Spleen (tissue), 11 donors: Measurements from ENCODE around the gene KIF17. TPM values are rescaled to one million over a fixed set of nuclear protein-coding genes. Genes with fewer than 3 reads are reported as not detected.

Experiments
- DNase-seq: peaks from one replicate; pipeline ENCODE4 v3.0.0-alpha.2; 2020
- H3K27ac ChIP-seq, 8 donors: fragments of 200-600 bp; sonication (generic) in 7 of 8; 1 replicate in 4 of 8; 2 replicates in 4 of 8; pipeline versions ENCODE4 v1.5.0 to v1.8.0; 2016 to 2021; ENCODE audit warnings: inconsistent platforms in 4 of 8, mild to moderate bottlenecking in 4 of 8, moderate library complexity in 1 of 8
- H3K27me3 ChIP-seq, 7 donors: fragments of 200-600 bp; sonication (generic) in 6 of 7; replicated peaks in 1 of 7; 1 replicate in 4 of 7; 2 replicates in 3 of 7; pipeline versions ENCODE4 v1.5.0 to v1.8.0; 2016 to 2021; ENCODE audit warnings: inconsistent platforms in 3 of 7, mild to moderate bottlenecking in 1 of 7
- H3K36me3 ChIP-seq, 6 donors: fragments of 200-600 bp; sonication (generic) in 5 of 6; 1 replicate in 4 of 6; 2 replicates in 2 of 6; pipeline versions ENCODE4 v1.5.0 to v1.8.0; 2016 to 2021; ENCODE audit warnings: inconsistent platforms in 2 of 6
- H3K4me1 ChIP-seq, 6 donors: fragments of 200-600 bp; sonication (generic) in 5 of 6; 1 replicate in 3 of 6; 2 replicates in 3 of 6; pipeline versions ENCODE4 v1.5.0 to v1.8.0; 2016 to 2021; ENCODE audit warnings: inconsistent platforms in 3 of 6
- H3K4me3 ChIP-seq, 8 donors: fragments of 200-600 bp; sonication (generic) in 7 of 8; 1 replicate in 4 of 8; 2 replicates in 4 of 8; pipeline versions ENCODE4 v1.5.0 to v1.8.0; 2016 to 2021; ENCODE audit warnings: inconsistent platforms in 4 of 8, mild to moderate bottlenecking in 4 of 8, moderate library complexity in 2 of 8
- H3K9me3 ChIP-seq, 8 donors: fragments of 200-600 bp; sonication (generic) in 7 of 8; 1 replicate in 4 of 8; 2 replicates in 4 of 8; pipeline versions ENCODE4 v1.5.0 to v1.8.0; 2016 to 2021; ENCODE audit warnings: inconsistent platforms in 4 of 8
- POLR2A ChIP-seq, 3 donors: fragments of 450-650 bp; IDR thresholded peaks; one replicate each; pipeline ENCODE4 v1.5.1; 2017; ENCODE audit warnings: antibody characterized with exemption in 3 of 3, mild to moderate bottlenecking in 1 of 3
- POLR2AphosphoS5 ChIP-seq, 3 donors: sonication (generic); formaldehyde crosslinking; IDR thresholded peaks; one replicate each; pipeline ENCODE4 v1.5.1; 2017; ENCODE audit warnings: antibody characterized with exemption in 3 of 3
- WGBS, 5 donors: extraction: QIAGEN DNeasy Blood & Tissue Kit in 3 of 5; methylation state at CpG; one replicate each; pipeline versions ENCODE4 v1.1.5 to v1.1.7; 2013 to 2018; 5-methylcytosine and 5-hydroxymethylcytosine counted together
- intact Hi-C: fragments of 100-400 bp; cut with DNase I; formaldehyde crosslinking; loops from one replicate; pipeline ENCODE4 v1.15.0; 2023; ENCODE audit warnings: low total_unique reads
- polyA plus RNA-seq, 3 donors: library from polyadenylated mRNA; stranded (reverse); fragments of 200-250 nt; gene quantifications; one replicate each; pipeline ENCODE4 v1.2.1, GENCODE V29; 2013
- total RNA-seq, 7 donors: library from RNA; depleted of rRNA in 3 of 7; stranded (reverse); fragments of >200 nt in 3 of 7; fragmentation: NEBNext Ultra II Directional in 4 of 7; extraction: Animal tissue kit (Norgen Biotek cat#: 25700) in 4 of 7; gene quantifications; one replicate each; pipeline versions ENCODE4 v1.1.0 to v1.2.1, GENCODE V29; 2016 to 2021
- TF ChIP-seq, protein P1 (sequence below), 11 experiments: fragments of 200-600 bp in 7 of 11; fragments of 450-650 bp in 4 of 11; sonication (generic) in 4 of 11; IDR thresholded peaks in 8 of 11; conservative IDR thresholded peaks in 3 of 11; 1 replicate in 7 of 11; 2 replicates in 4 of 11; pipeline versions ENCODE4 v1.4.0 to v1.8.0; 2016 to 2021; ENCODE audit warnings: antibody characterized with exemption in 11 of 11, inconsistent platforms in 4 of 11, mild to moderate bottlenecking in 1 of 11
- donor health status: healthy with polysubstance abuse.
- donor health status: DM: no; HTN: no; CAD: no; lungs with moderate emphysema.
- donor health status: DM: no; HTN: no; CAD: no.
- donor health status: Bipolar disorder and iron deficiency.
- donor health status: healthy.
- donor health status: DM: no; HTN: no; CAD: no.
- donor health status: DM: yes; HTN: yes; CAD: no.

Gene KIF17
- total and polyA plus RNA-seq, 10 donors, result 8.3 to 82.2 (median 47.6) TPM

DNA sequence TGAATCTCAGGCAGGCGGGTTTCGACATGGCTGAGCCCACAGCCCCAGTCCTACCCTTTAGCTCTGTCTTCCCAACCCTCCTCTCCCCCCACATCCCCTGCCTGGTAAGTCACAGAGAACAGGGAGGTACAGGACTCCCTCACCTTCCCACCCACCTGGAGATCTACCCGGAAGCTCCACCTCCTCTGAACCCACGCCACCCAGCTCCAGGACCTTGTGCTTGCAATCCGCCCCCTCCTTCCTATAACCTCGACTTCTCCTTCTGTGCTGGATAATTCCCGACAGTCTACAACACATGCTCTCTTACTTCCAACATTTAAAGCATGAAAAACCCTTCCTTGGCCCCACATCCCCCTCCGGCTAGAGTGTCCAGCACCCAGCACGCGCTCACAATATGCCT is 22.3 kb downstream of the KIF17 start:
- peaks cover 3 to 19% (median 12%) of the 10 kb centered on the region in 6 donors for H3K4me1 ChIP-seq
- no peak overlapping the region for H3K4me3 ChIP-seq
- TF ChIP-seq, protein P1, sequence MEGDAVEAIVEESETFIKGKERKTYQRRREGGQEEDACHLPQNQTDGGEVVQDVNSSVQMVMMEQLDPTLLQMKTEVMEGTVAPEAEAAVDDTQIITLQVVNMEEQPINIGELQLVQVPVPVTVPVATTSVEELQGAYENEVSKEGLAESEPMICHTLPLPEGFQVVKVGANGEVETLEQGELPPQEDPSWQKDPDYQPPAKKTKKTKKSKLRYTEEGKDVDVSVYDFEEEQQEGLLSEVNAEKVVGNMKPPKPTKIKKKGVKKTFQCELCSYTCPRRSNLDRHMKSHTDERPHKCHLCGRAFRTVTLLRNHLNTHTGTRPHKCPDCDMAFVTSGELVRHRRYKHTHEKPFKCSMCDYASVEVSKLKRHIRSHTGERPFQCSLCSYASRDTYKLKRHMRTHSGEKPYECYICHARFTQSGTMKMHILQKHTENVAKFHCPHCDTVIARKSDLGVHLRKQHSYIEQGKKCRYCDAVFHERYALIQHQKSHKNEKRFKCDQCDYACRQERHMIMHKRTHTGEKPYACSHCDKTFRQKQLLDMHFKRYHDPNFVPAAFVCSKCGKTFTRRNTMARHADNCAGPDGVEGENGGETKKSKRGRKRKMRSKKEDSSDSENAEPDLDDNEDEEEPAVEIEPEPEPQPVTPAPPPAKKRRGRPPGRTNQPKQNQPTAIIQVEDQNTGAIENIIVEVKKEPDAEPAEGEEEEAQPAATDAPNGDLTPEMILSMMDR (IDR thresholded peaks at IDR 0.05 in 8 of 11, conservative IDR thresholded peaks at IDR 0.05 in 3 of 11), result no peak
- DNase-seq, result no peak
- WGBS, 5 donors, result 78 to 87% (median 82%) methylated on average over 10 of the region's 10 CpGs
- peaks cover 0 to 3% (median 0%) of the 10 kb centered on the region in 8 donors for H3K9me3 ChIP-seq
- H3K27me3 ChIP-seq, result no peaks in the 10 kb centered on the region
- intact Hi-C loops, result no loop called here
- no peak overlapping the region for H3K27ac ChIP-seq
- H3K36me3 ChIP-seq, result no peaks in the 10 kb centered on the region

- Histone ChIP-seq H3K27ac (no peak overlapping the region), H3K9me3 (peaks cover 0 to 3% (median 0%) of the 10 kb centered on the region in 8 donors), H3K27me3 (no peaks in the 10 kb centered on the region), H3K4me1 (peaks cover 3 to 25% (median 12%) of the 10 kb centered on the region in 6 donors), H3K36me3 (no peaks in the 10 kb centered on the region), H3K4me3 (no peak overlapping the region)
- TF ChIP-seq, protein P1 (IDR thresholded peaks at IDR 0.05 in 8 of 11, conservative IDR thresholded peaks at IDR 0.05 in 3 of 11), result no peak
- TF ChIP-seq POLR2AphosphoS5 (IDR thresholded peaks at IDR 0.05), result no peak
- TF ChIP-seq POLR2A (IDR thresholded peaks at IDR 0.05), result no peak
- 88 to 97% (median 90%) methylated on average over 2 of the region's 2 CpGs for WGBS, 5 donors
- no peak for DNase-seq
- intact Hi-C loops, result no loop called here
Observed at GRCh38 chr1:20693623-20694022, 24.2 kb downstream of the KIF17 start.

- WGBS, 5 donors, result 77 to 94% (median 88%) methylated on average over 1 of the region's 1 CpG
- no peak for DNase-seq
- Histone ChIP-seq H3K4me3 (no peak overlapping the region), H3K27ac (no peak overlapping the region), H3K9me3 (peaks cover 0 to 3% (median 0%) of the 10 kb centered on the region in 8 donors), H3K36me3 (no peaks in the 10 kb centered on the region), H3K27me3 (no peaks in the 10 kb centered on the region), H3K4me1 (peaks cover 3 to 31% (median 14%) of the 10 kb centered on the region in 6 donors)
- intact Hi-C loops, result no loop called here
- no peak for TF ChIP-seq POLR2AphosphoS5 (IDR thresholded peaks at IDR 0.05)
- TF ChIP-seq POLR2A (IDR thresholded peaks at IDR 0.05), result no peak
- TF ChIP-seq, protein P1 (IDR thresholded peaks at IDR 0.05 in 8 of 11, conservative IDR thresholded peaks at IDR 0.05 in 3 of 11), result no peak
Observed at GRCh38 chr1:20691872-20692271, 25.9 kb downstream of the KIF17 start.

DNA sequence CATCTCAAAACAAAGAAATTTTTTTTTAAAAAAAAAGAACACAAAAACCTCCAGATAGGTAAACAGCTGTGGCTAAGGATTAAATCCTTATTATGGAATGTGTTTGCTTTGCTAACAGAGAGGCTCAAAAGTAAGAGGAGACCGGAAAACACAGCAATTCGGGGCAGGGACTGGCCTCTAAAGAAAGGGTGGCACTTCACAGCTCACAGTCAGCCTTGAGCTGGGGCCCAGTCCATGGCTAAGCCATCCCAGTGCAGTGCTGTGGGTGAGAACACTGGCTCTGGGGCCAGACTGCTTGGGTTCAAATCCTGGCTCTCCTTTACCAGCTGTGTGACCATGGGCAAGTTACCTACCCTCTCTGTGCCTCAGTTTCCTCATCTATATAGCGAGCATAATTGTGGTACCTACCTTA is 28.2 kb downstream of the KIF17 start:
- H3K27me3 ChIP-seq, result no peaks in the 10 kb centered on the region
- TF ChIP-seq POLR2AphosphoS5 (IDR thresholded peaks at IDR 0.05) (no peak), POLR2A (IDR thresholded peaks at IDR 0.05) (no peak)
- TF ChIP-seq, protein P1 (IDR thresholded peaks at IDR 0.05 in 8 of 11, conservative IDR thresholded peaks at IDR 0.05 in 3 of 11), result no peak
- H3K36me3 ChIP-seq, result no peaks in the 10 kb centered on the region
- DNase-seq, result no peak
- H3K4me3 ChIP-seq, result no peak overlapping the region
- 74 to 92% (median 82%) methylated on average over 2 to 3 of the region's 3 CpGs for WGBS, 5 donors
- intact Hi-C loops, result no loop called here
- no peak overlapping the region for H3K27ac ChIP-seq
- peaks cover 0 to 3% (median 0%) of the 10 kb centered on the region in 8 donors for H3K9me3 ChIP-seq
- peaks cover 0 to 38% (median 14%) of the 10 kb centered on the region in 6 donors for H3K4me1 ChIP-seq
